ENCODE data around the gene EVX2. TPM values are rescaled to one million over a fixed set of nuclear protein-coding genes. Genes with fewer than 3 reads are reported as not detected.

EVX2 gene
- total RNA-seq, 2 experiments from 2014 or later, result not detected

- intact Hi-C loops (cut with micrococcal nuclease), result no loop called here
- ChIA-PET POLR2A (interaction anchor here (0.6 to 0.8 kb wide), 2 partner anchors 14 to 80 kb away, joined by 3 read pairs; no protein-coding TSS in a partner anchor), CTCF (interaction anchor here (0.7 to 5.2 kb wide), 4 partner anchors 9 to 16 kb away, joined by 3 to 28 read pairs (median 4); no protein-coding TSS in a partner anchor)
- Mint-ChIP-seq H3K9me3 (peaks cover 6% of the 10 kb centered on the region), H3K4me3 (no peak overlapping the region), H3K27ac (no peak overlapping the region), H3K36me3 (ENCODE audit: low read depth) (peaks cover 1% of the 10 kb centered on the region), H3K4me1 (ENCODE audit: low read depth) (peaks cover 8% of the 10 kb centered on the region), H3K27me3 (peaks cover 89% of the 10 kb centered on the region)
- TF ChIP-seq CTCF (IDR thresholded peaks at IDR 0.05), result no peak
- no peak for ATAC-seq
- no peak for DNase-seq
These were observed 30.6 kb upstream of the EVX2 start for GRCh38 chr2:176114120-176114929.

GRCh38 chr2:176112375-176113302, 28.9 kb upstream of the EVX2 start:
- Mint-ChIP-seq H3K9me3 (peaks cover 4% of the 10 kb centered on the region), H3K27me3 (peaks cover 85% of the 10 kb centered on the region), H3K27ac (no peak overlapping the region), H3K4me3 (no peak overlapping the region), H3K4me1 (ENCODE audit: low read depth) (peaks cover 8% of the 10 kb centered on the region), H3K36me3 (ENCODE audit: low read depth) (peaks cover 3% of the 10 kb centered on the region)
- intact Hi-C loops (cut with micrococcal nuclease), result no loop called here
- CTCF ChIA-PET, result interaction anchor here (1.2 to 5.2 kb wide), 5 partner anchors 14 to 31 kb away, joined by 3 to 28 read pairs (median 21); no protein-coding TSS in a partner anchor
- POLR2A ChIA-PET, result no interaction called here
- ATAC-seq (no peak), DNase-seq (no peak)
- no peak for TF ChIP-seq CTCF (IDR thresholded peaks at IDR 0.05)

- Mint-ChIP-seq H3K27ac (no peak overlapping the region), H3K4me1 (ENCODE audit: low read depth) (peaks cover 11% of the 10 kb centered on the region), H3K27me3 (peaks cover 84% of the 10 kb centered on the region), H3K9me3 (peaks cover 4% of the 10 kb centered on the region), H3K36me3 (ENCODE audit: low read depth) (peaks cover 3% of the 10 kb centered on the region), H3K4me3 (no peak overlapping the region)
- ATAC-seq (no peak), DNase-seq (no peak)
- intact Hi-C loops (cut with micrococcal nuclease), result no loop called here
- no peak for TF ChIP-seq CTCF (IDR thresholded peaks at IDR 0.05)
- ChIA-PET POLR2A (no interaction called here), CTCF (interaction anchor here (1.3 to 2.9 kb wide), 8 partner anchors 15 to 525 kb away, joined by 4 to 28 read pairs (median 7); no protein-coding TSS in a partner anchor)
These were observed 28.1 kb upstream of the EVX2 start for GRCh38 chr2:176111846-176112374.

- ATAC-seq (no peak), DNase-seq (peak; percentile 54)
- CTCF ChIA-PET, result interaction anchor here (0.6 to 2.9 kb wide), 18 partner anchors 9 to 543 kb away, joined by 3 to 28 read pairs (median 5); no protein-coding TSS in a partner anchor
- Mint-ChIP-seq H3K4me1 (ENCODE audit: low read depth) (peaks cover 13% of the 10 kb centered on the region), H3K36me3 (ENCODE audit: low read depth) (peaks cover 3% of the 10 kb centered on the region), H3K4me3 (no peak overlapping the region), H3K27me3 (peaks cover 81% of the 10 kb centered on the region), H3K27ac (no peak overlapping the region), H3K9me3 (peaks cover 2% of the 10 kb centered on the region)
- POLR2A ChIA-PET, result no interaction called here
- TF ChIP-seq CTCF (IDR thresholded peaks at IDR 0.05), result peak; percentile 45
- intact Hi-C loops (cut with micrococcal nuclease), result no loop called here
These were observed 27.5 kb upstream of the EVX2 start for GRCh38 chr2:176111309-176111663.
